Panc1 (cell line): ENCODE data around the gene FAM98C. TPM values are rescaled to one million over a fixed set of nuclear protein-coding genes. Genes with fewer than 3 reads are reported as not detected.
"Not testable (repeated sequence)": the region's sequence is repeated elsewhere in the genome, so short reads cannot be mapped to it uniquely, and the experiment has no call there.

Experiments
- ATAC-seq: fragments of 200-7000 bp; cut with Tn5 transposase; 2 replicates; pipeline ENCODE4 v1.9.1; 2020; ENCODE audit warnings: mild to moderate bottlenecking, moderate library complexity
- BruUV-seq: library from RNA; stranded (reverse); fragments of 400-500 nt; replicated peaks from 2 replicates; lab custom pipeline; 2021; lab: Mats Ljungman, UMichigan
- CTCF ChIA-PET: fragments of 300-600 bp; sonication (Branson Sonifier 250); formaldehyde crosslinking; loops from one replicate; lab custom pipeline; 2022; ENCODE audit warnings: antibody characterized with exemption; lab: Charles Lee
- POLR2A ChIA-PET: fragments of 300-600 bp; sonication (Branson Sonifier 250); formaldehyde crosslinking; loops from one replicate; lab custom pipeline; 2022; ENCODE audit warnings: antibody characterized with exemption; lab: Charles Lee
- DNase-seq: peaks from one replicate; pipeline ENCODE4 v3.0.0-alpha.2; 2010; ENCODE audit warnings: low read depth, low spot score
- H3K27ac ChIP-seq: 2 replicates; pipeline ENCODE4 v1.5.1; 2011; ENCODE audit warnings: mild to moderate bottlenecking, low read length, inconsistent platforms
- H3K27me3 ChIP-seq: fragments of 200-500 bp; sonication (Bioruptor generic); 2 replicates; pipeline ENCODE4 v1.6.0; 2014; ENCODE audit warnings: low read length, inconsistent platforms; ENCODE audit not compliant: control insufficient read depth, insufficient read depth
- H3K36me3 ChIP-seq: fragments of 200-500 bp; sonication (Bioruptor generic); 2 replicates; pipeline ENCODE4 v1.5.1; 2014; ENCODE audit warnings: inconsistent platforms, mild to moderate bottlenecking, low read length, moderate library complexity; ENCODE audit not compliant: control insufficient read depth, insufficient read depth
- H3K4me1 ChIP-seq: 2 replicates; pipeline ENCODE4 v1.5.1; 2011; ENCODE audit warnings: inconsistent platforms, mild to moderate bottlenecking, low read length, moderate library complexity; ENCODE audit not compliant: control insufficient read depth, insufficient read depth
- H3K4me3 ChIP-seq, 2 experiments: 2 replicates each; pipeline ENCODE4 v1.5.1; 2011 to 2012; ENCODE audit warnings: low read depth in 2 of 2, low read length in 2 of 2, mild to moderate bottlenecking in 2 of 2, inconsistent platforms in 1 of 2, moderate library complexity in 1 of 2
- H3K9me3 ChIP-seq: fragments of 200-500 bp; sonication (Bioruptor generic); 2 replicates; pipeline ENCODE4 v1.5.1; 2014; ENCODE audit warnings: low read depth, mild to moderate bottlenecking, inconsistent platforms, low read length, moderate library complexity; ENCODE audit not compliant: control insufficient read depth, insufficient read depth
- POLR2AphosphoS5 ChIP-seq: IDR thresholded peaks from 2 replicates; pipeline ENCODE4 v1.6.1; 2012; ENCODE audit warnings: mild to moderate bottlenecking, low read depth, low read length, moderate library complexity
- SIN3A ChIP-seq: IDR thresholded peaks from 2 replicates; pipeline ENCODE4 v1.6.1; 2012; ENCODE audit warnings: low read depth, mild to moderate bottlenecking, low read length, moderate library complexity, borderline replicate concordance; ENCODE audit not compliant: insufficient read depth
- TCF7L2 ChIP-seq: IDR thresholded peaks from 2 replicates; pipeline ENCODE4 v1.6.1; 2011; ENCODE audit warnings: mild to moderate bottlenecking, low read depth, low read length, inconsistent platforms
- in situ Hi-C: cut with HindIII; loops from 2 replicates; pipeline ENCODE4 v1.10.0; 2016; ENCODE audit warnings: low sequenced_read_pairs, low pct_unique_long_range_greater_than_20kb
- intact Hi-C: fragments of 100-400 bp; cut with micrococcal nuclease; formaldehyde crosslinking; loops from one replicate; pipeline ENCODE4 v1.10.0; 2022; ENCODE audit not compliant: unreplicated experiment
- total RNA-seq: library from RNA; stranded (reverse); gene quantifications from one replicate; pipeline ENCODE4 v1.2.1, GENCODE V29; 2021; ENCODE audit not compliant: unreplicated experiment
- TF ChIP-seq, protein P1 (sequence below), 2 experiments: IDR thresholded peaks; 2 replicates each; pipeline ENCODE4 v1.6.1; 2011 to 2012; ENCODE audit warnings: low read depth in 2 of 2, control low read depth in 1 of 2, low read length in 1 of 2, mild to moderate bottlenecking in 1 of 2, moderate library complexity in 1 of 2; ENCODE audit not compliant: insufficient read depth in 1 of 2
- TF ChIP-seq, protein P2 (sequence below): fragments of 450-650 bp; IDR thresholded peaks from 2 replicates; pipeline ENCODE4 v1.5.1; 2017; ENCODE audit warnings: mild to moderate bottlenecking

Gene FAM98C
- total RNA-seq, 1 experiment from 2014 or later = 24.7 TPM

DNA sequence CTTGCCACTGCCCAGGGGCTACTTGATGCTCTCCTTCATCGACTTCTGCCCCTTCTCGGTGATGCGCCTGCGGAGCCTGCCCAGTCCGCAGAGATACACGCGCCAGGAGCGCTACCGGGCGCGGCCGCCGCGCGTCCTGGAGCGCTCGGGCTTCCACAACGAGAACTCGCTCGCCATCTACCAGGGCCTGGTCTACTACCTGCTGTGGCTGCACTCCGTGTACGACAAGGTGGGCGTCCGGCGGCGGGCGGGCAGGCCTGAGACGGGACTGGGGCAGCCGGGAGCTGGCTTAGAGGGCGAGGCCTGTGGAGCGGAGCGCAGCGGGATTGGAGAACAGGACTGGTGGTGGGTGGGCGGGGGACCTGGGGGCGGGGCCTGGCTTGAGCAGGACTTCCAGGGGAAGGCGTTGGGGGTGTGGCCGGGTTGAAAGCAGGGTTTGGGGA is 41.2 kb upstream of the FAM98C start:
- Histone ChIP-seq H3K36me3 (no peaks in the 10 kb centered on the region), H3K27ac (peak overlapping the region; percentile 29; the same call in 1 of the 2 replicates), H3K4me1 (0 out of 2 replicates have a peak, but pooled peaks cover 3% of the 10 kb centered on the region), H3K27me3 (peaks cover 10% of the 10 kb centered on the region), H3K4me3 (peak overlapping the region; percentile 67 to 80), H3K9me3 (no peaks in the 10 kb centered on the region)
- intact Hi-C loops (no loop called here), in situ Hi-C loops (no loop called here)
- BruUV-seq = no TSS peak
- DNase-seq (peak; percentile 28), ATAC-seq (peak; percentile 93)
- ChIA-PET POLR2A (interaction anchor here (0.5 to 0.7 kb wide), 3 partner anchors 14 to 229 kb away, joined by 4 to 11 read pairs (median 8); no protein-coding TSS in a partner anchor), CTCF (interaction anchor here (0.5 to 0.7 kb wide), 2 partner anchors 27 to 219 kb away, joined by 3 to 7 read pairs; partner anchors contain the start of gene SPRED3)
- TF ChIP-seq SIN3A (0 out of 2 replicates have a peak, but pooled peaks have one; percentile 10), POLR2AphosphoS5 (no peak; the same call in 1 of the 2 replicates)

DNA sequence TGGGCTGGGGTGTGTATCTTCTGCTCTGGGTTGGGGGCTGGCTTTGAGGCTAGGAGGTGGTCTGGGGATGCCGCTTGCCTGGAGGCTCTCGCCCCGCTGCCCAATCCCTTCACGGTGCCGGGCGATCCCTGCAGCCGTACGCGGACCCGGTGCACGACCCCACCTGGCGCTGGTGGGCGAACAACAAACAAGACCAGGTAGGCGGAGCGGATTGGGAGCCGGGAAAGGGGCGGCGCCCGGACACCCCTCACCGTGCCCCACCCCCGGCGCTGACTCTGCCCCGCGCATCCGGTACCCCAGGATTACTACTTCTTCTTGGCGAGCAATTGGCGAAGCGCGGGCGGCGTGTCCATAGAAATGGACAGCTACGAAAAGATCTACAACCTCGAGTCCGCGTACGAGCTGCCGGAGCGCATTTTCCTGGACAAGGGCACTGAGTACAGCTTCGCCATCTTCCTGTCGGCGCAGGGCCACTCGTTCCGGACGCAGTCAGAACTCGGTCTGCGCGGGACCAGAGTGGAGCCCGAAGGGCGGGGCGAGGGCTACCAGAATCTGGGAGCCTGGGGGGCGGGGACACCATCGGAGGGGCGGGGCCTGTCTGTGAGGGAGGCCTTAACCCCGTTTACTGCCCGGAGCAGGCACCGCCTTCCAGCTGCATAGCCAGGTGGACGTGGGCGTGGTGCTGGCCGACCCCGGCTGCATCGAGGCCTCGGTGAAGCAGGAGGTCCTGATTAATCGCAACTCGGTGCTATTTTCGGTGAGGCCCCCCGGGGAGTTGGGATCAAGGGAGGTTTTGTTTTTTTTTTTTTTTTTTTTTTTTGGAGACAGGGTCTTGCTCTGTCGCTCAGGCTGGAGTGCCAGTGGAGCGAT is 40.6 kb upstream of the FAM98C start:
- intact Hi-C loops = no loop called here
- ChIA-PET POLR2A (interaction anchor here (0.7 kb wide), 1 partner anchor 117 kb away, joined by 11 read pairs; no protein-coding TSS in a partner anchor), CTCF (interaction anchor here (0.7 kb wide), 1 partner anchor 220 kb away, joined by 7 read pairs; no protein-coding TSS in a partner anchor)

DNA sequence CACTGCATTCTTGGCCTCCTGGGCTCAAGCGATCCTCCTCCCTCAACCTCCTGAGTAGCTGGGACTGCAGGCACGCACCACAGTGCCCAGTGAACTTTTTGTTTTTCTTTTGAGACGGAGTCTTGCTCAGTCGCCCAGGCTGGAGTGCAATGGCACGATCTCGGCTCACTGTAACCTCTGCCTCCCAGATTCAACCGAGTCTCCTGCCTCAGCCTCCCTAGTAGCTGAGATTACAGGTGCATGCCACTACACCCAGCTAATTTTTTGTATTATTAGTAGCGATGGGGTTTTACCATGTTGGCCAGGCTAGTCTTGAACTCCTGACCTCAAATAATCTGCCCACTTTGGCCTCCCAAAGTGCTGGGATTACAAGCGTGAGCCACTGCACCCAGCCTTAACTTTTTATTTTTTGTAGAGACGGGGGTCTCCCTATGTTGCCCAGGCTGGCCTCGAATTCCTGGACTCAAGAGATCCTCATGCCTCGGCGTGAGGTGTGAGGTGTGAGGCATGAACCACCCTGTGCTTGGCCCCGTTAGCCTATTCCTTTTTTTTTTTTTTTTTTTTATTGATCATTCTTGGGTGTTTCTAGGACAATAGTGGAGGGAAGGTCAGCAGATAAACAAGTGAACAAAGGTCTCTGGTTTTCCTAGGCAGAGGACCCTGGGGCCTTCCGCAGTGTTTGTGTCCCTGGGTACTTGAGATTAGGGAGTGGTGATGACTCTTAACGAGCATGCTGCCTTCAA is 39.8 kb upstream of the FAM98C start:
- H3K27ac ChIP-seq, H3K9me3 ChIP-seq, H3K27me3 ChIP-seq, intact Hi-C loops, H3K36me3 ChIP-seq, DNase-seq, H3K4me1 ChIP-seq, ATAC-seq, CTCF ChIA-PET, BruUV-seq, in situ Hi-C loops: not testable (repeated sequence)
- H3K4me3 ChIP-seq = peak overlapping the region; percentile 67 to 80
- POLR2A ChIA-PET = interaction anchor here (0.6 kb wide), 1 partner anchor 159 kb away, joined by 4 read pairs; no protein-coding TSS in a partner anchor

More for the DNA sequence above, 40.6 kb upstream of the FAM98C start:
- Histone ChIP-seq H3K27ac (peak overlapping the region; percentile 6; the same call in 1 of the 2 replicates), H3K27me3 (peaks cover 10% of the 10 kb centered on the region), H3K4me3 (peak overlapping the region; percentile 67 to 80), H3K4me1 (0 out of 2 replicates have a peak, but pooled peaks cover 3% of the 10 kb centered on the region), H3K36me3 (no peaks in the 10 kb centered on the region), H3K9me3 (no peaks in the 10 kb centered on the region)
- TF ChIP-seq TCF7L2 = no peak
- no TSS peak for BruUV-seq
- in situ Hi-C loops = no loop called here
- ATAC-seq (peak; percentile 83), DNase-seq (peak; percentile 28)

DNA sequence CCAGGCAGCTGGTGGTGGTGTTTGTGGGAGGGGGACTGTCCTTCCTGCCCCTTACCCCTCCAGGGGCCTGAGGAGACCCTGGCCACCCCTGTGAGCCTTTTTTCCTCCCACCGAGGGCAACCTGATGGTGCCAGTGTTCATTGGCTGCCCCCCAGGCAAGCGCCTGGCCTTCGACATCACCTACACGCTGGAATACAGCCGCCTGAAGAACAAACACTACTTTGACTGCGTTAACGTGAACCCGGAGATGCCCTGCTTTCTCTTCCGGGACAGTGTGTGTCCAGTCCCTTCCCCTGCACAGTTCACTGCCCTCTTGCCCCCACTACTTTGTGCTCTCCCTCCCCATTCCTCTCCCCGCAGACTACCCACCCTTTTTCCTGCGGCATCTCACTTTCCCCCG is 35.9 kb upstream of the FAM98C start:
- H3K9me3 ChIP-seq = no peaks in the 10 kb centered on the region
- no peaks in the 10 kb centered on the region for H3K36me3 ChIP-seq
- ChIA-PET POLR2A (interaction anchor here (0.5 kb wide), 1 partner anchor 396 kb away, joined by 5 read pairs; no protein-coding TSS in a partner anchor), CTCF (interaction anchor here (0.6 kb wide), 1 partner anchor 126 kb away, joined by 5 read pairs; no protein-coding TSS in a partner anchor)
- no peak overlapping the region for H3K4me3 ChIP-seq
- BruUV-seq = no TSS peak
- in situ Hi-C loops = no loop called here
- H3K27ac ChIP-seq = no peak overlapping the region
- intact Hi-C loops = no loop called here
- no peak for DNase-seq
- no peaks in the 10 kb centered on the region for H3K27me3 ChIP-seq
- no peak for ATAC-seq
- H3K4me1 ChIP-seq = no peaks in the 10 kb centered on the region
- TF ChIP-seq TCF7L2 (no peak), SIN3A (no peak), POLR2AphosphoS5 (no peak)
- TF ChIP-seq, protein P1, sequence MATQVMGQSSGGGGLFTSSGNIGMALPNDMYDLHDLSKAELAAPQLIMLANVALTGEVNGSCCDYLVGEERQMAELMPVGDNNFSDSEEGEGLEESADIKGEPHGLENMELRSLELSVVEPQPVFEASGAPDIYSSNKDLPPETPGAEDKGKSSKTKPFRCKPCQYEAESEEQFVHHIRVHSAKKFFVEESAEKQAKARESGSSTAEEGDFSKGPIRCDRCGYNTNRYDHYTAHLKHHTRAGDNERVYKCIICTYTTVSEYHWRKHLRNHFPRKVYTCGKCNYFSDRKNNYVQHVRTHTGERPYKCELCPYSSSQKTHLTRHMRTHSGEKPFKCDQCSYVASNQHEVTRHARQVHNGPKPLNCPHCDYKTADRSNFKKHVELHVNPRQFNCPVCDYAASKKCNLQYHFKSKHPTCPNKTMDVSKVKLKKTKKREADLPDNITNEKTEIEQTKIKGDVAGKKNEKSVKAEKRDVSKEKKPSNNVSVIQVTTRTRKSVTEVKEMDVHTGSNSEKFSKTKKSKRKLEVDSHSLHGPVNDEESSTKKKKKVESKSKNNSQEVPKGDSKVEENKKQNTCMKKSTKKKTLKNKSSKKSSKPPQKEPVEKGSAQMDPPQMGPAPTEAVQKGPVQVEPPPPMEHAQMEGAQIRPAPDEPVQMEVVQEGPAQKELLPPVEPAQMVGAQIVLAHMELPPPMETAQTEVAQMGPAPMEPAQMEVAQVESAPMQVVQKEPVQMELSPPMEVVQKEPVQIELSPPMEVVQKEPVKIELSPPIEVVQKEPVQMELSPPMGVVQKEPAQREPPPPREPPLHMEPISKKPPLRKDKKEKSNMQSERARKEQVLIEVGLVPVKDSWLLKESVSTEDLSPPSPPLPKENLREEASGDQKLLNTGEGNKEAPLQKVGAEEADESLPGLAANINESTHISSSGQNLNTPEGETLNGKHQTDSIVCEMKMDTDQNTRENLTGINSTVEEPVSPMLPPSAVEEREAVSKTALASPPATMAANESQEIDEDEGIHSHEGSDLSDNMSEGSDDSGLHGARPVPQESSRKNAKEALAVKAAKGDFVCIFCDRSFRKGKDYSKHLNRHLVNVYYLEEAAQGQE (IDR thresholded peaks at IDR 0.05; ENCODE audit: insufficient read depth in 1 of 2, low read depth in 2 of 2, low read length in 1 of 2) = no peak
- TF ChIP-seq, protein P2, sequence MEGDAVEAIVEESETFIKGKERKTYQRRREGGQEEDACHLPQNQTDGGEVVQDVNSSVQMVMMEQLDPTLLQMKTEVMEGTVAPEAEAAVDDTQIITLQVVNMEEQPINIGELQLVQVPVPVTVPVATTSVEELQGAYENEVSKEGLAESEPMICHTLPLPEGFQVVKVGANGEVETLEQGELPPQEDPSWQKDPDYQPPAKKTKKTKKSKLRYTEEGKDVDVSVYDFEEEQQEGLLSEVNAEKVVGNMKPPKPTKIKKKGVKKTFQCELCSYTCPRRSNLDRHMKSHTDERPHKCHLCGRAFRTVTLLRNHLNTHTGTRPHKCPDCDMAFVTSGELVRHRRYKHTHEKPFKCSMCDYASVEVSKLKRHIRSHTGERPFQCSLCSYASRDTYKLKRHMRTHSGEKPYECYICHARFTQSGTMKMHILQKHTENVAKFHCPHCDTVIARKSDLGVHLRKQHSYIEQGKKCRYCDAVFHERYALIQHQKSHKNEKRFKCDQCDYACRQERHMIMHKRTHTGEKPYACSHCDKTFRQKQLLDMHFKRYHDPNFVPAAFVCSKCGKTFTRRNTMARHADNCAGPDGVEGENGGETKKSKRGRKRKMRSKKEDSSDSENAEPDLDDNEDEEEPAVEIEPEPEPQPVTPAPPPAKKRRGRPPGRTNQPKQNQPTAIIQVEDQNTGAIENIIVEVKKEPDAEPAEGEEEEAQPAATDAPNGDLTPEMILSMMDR = no peak
